Astrocyte (in vitro differentiated cells and primary cell): ENCODE data around the gene PLXNA3. TPM values are rescaled to one million over a fixed set of nuclear protein-coding genes. Genes with fewer than 3 reads are reported as not detected.
A peak's percentile ranks its signal among the peaks of the same experiment; 100 is the strongest.

Source experiments
- DNase-seq: peaks from one replicate; pipeline ENCODE4 v3.0.0-alpha.2; 2010; ENCODE audit warnings: low read depth
- FAIRE-seq: peaks from 2 replicates; lab custom pipeline; 2011; peaks lifted over from hg19 to GRCh38; lab: Jason Lieb, UNC
- H2AFZ ChIP-seq: 2 replicates; pipeline ENCODE4 v1.6.0; 2012; ENCODE audit warnings: low read depth, low read length, inconsistent platforms
- H3K27ac ChIP-seq: 2 replicates; pipeline ENCODE4 v1.5.1; 2011; ENCODE audit warnings: low read depth, low read length, inconsistent platforms
- H3K27me3 ChIP-seq: 2 replicates; pipeline ENCODE4 v1.6.0; 2011; ENCODE audit warnings: low read length, inconsistent platforms; ENCODE audit not compliant: insufficient read depth
- H3K36me3 ChIP-seq: 2 replicates; pipeline ENCODE4 v1.5.1; 2011; ENCODE audit warnings: low read length, inconsistent platforms; ENCODE audit not compliant: insufficient read depth
- H3K4me1 ChIP-seq: 2 replicates; pipeline ENCODE4 v1.5.1; 2011; ENCODE audit warnings: low read length, inconsistent platforms; ENCODE audit not compliant: insufficient read depth
- H3K4me2 ChIP-seq: 2 replicates; pipeline ENCODE4 v1.6.0; 2012; ENCODE audit warnings: low read length, inconsistent platforms
- H3K4me3 ChIP-seq: 2 replicates; pipeline ENCODE4 v1.5.1; 2011; ENCODE audit warnings: low read depth, mild to moderate bottlenecking, low read length, inconsistent platforms; ENCODE audit not compliant: insufficient read depth
- H3K79me2 ChIP-seq: 2 replicates; pipeline ENCODE4 v1.6.0; 2012; ENCODE audit warnings: mild to moderate bottlenecking, low read length, inconsistent platforms; ENCODE audit not compliant: insufficient read depth
- H3K9ac ChIP-seq: 2 replicates; pipeline ENCODE4 v1.6.0; 2012; ENCODE audit warnings: mild to moderate bottlenecking, low read length, inconsistent platforms
- H3K9me3 ChIP-seq: 2 replicates; pipeline ENCODE4 v1.5.1; 2012; ENCODE audit warnings: low read depth, mild to moderate bottlenecking, low read length, inconsistent platforms; ENCODE audit not compliant: insufficient read depth
- H4K20me1 ChIP-seq: 2 replicates; pipeline ENCODE4 v1.6.0; 2012; ENCODE audit warnings: low read length, inconsistent platforms; ENCODE audit not compliant: insufficient read depth
- H3K27ac Mint-ChIP-seq: one replicate; pipeline ENCODE4 v1.8.0; 2021; ENCODE audit warnings: mild to moderate bottlenecking, mixed read lengths; ENCODE audit not compliant: unreplicated experiment
- H3K27me3 Mint-ChIP-seq: one replicate; pipeline ENCODE4 v1.8.0; 2021; ENCODE audit warnings: low read depth, mixed read lengths; ENCODE audit not compliant: unreplicated experiment
- H3K36me3 Mint-ChIP-seq: one replicate; pipeline ENCODE4 v1.8.0; 2021; ENCODE audit warnings: low read depth, mixed read lengths; ENCODE audit not compliant: unreplicated experiment
- H3K4me1 Mint-ChIP-seq: one replicate; pipeline ENCODE4 v1.8.0; 2021; ENCODE audit warnings: low read depth, mixed read lengths; ENCODE audit not compliant: unreplicated experiment
- H3K4me3 Mint-ChIP-seq: one replicate; pipeline ENCODE4 v1.8.0; 2021; ENCODE audit warnings: mild to moderate bottlenecking, moderate library complexity, mixed read lengths; ENCODE audit not compliant: unreplicated experiment
- H3K9me3 Mint-ChIP-seq: one replicate; pipeline ENCODE4 v1.8.0; 2021; ENCODE audit warnings: mild to moderate bottlenecking, mixed read lengths; ENCODE audit not compliant: unreplicated experiment
- CTCF ChIP-seq: IDR thresholded peaks from 2 replicates; pipeline ENCODE4 v1.5.1; 2011; ENCODE audit warnings: low read depth, mild to moderate bottlenecking, inconsistent platforms, low read length, moderate library complexity; ENCODE audit not compliant: insufficient read depth
- EZH2 ChIP-seq: IDR thresholded peaks from 2 replicates; pipeline ENCODE4 v1.6.1; 2012; ENCODE audit warnings: mild to moderate bottlenecking, low read length, inconsistent platforms; ENCODE audit not compliant: insufficient read depth
- total RNA-seq: library from RNA; stranded (reverse); gene quantifications from 2 replicates; pipeline ENCODE4 v1.2.1, GENCODE V29; 2021

Gene PLXNA3
- total RNA-seq, 1 donor from 2014 or later, result 117 TPM

DNA sequence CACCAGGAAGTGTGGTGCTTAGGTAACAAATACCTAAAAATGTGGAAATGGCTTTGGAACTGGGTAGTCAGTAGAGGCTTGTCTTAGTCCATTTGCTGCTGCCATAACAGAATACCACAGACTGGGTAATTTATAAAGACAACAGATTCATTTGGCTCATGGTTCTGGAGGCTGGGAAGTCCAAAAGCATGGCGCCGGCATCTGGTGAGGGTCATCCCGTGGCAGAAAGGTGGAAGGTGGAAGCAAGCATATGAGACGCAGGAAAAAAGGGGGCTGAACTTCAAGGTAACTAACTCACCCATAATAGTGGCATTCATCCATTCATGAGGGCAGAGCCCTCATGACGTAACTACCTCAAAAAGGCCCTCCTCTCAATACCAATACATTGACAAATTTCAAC, 51.4 kb downstream of the PLXNA3 start:
- Mint-ChIP-seq H3K4me3 (no peak overlapping the region), H3K9me3 (no peaks in the 10 kb centered on the region), H3K27ac (no peak overlapping the region), H3K27me3 (no peaks in the 10 kb centered on the region), H3K4me1 (peaks cover 10% of the 10 kb centered on the region), H3K36me3 (peaks cover 6% of the 10 kb centered on the region)
- DNase-seq (no peak), FAIRE-seq (no peak)
- H3K4me1 ChIP-seq, result peaks cover 7% of the 10 kb centered on the region
- H3K36me3 ChIP-seq, result no peaks in the 10 kb centered on the region
- H3K27me3 ChIP-seq, result no peaks in the 10 kb centered on the region
- H3K79me2 ChIP-seq, result no peaks in the 10 kb centered on the region
- no peaks in the 10 kb centered on the region for H3K9me3 ChIP-seq
- H3K4me2 ChIP-seq, result no peak overlapping the region
- TF ChIP-seq EZH2, result no peak
- TF ChIP-seq CTCF, result no peak
- no peak overlapping the region for H2AFZ ChIP-seq
- no peak overlapping the region for H3K4me3 ChIP-seq
- H3K9ac ChIP-seq, result no peak overlapping the region
- no peak overlapping the region for H3K27ac ChIP-seq
- no peaks in the 10 kb centered on the region for H4K20me1 ChIP-seq

GRCh38 chrX:154511761-154512160, 53.7 kb downstream of the PLXNA3 start:
- peaks cover 3% of the 10 kb centered on the region for H3K4me1 Mint-ChIP-seq
- Histone ChIP-seq H4K20me1 (no peaks in the 10 kb centered on the region), H3K79me2 (peaks cover 7% of the 10 kb centered on the region), H3K9me3 (no peaks in the 10 kb centered on the region), H2AFZ (no peak overlapping the region), H3K27ac (no peak overlapping the region), H3K4me1 (peaks cover 6% of the 10 kb centered on the region), H3K4me2 (no peak overlapping the region), H3K27me3 (no peaks in the 10 kb centered on the region), H3K9ac (no peak overlapping the region), H3K4me3 (no peak overlapping the region), H3K36me3 (no peaks in the 10 kb centered on the region)
- peaks cover 6% of the 10 kb centered on the region for H3K36me3 Mint-ChIP-seq
- H3K4me3 Mint-ChIP-seq, result no peak overlapping the region
- FAIRE-seq (no peak), DNase-seq (no peak)
- TF ChIP-seq EZH2 (no peak), CTCF (no peak)
- no peaks in the 10 kb centered on the region for H3K9me3 Mint-ChIP-seq
- H3K27me3 Mint-ChIP-seq, result no peaks in the 10 kb centered on the region
- no peak overlapping the region for H3K27ac Mint-ChIP-seq

DNA sequence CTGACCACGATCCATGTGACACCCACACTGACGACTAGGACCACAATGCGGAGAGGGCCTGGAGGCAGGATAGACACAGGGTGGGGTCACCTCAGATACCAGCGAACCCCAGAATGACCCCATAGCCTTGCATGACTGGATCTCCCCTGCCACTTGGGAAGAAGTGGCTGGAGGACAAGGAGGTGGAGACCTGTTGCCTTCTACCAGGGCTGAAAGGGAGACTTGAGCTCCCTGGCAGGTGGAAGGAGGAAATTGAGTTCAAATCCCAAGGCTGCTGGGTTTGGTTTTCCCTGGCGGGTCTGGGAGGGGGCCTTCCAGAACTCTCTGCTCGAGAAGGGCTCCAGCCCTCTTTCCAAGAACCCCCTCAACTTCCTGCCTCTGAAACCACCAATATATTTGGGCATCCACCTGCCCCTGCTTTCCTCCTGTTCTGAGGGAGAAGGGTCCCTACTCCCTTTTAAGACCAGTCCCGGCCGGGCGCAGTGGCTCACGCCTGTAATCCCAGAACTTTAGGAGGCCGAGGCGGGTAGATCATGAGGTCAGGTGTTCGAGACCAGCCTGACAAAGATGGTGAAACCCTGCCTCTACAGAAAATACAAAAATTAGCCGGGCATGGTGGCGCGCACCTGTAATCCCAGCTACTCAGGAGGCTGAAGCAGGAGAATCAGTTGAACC, 54.9 kb downstream of the PLXNA3 start:
- H3K9me3 ChIP-seq, result no peaks in the 10 kb centered on the region
- no peaks in the 10 kb centered on the region for H3K27me3 ChIP-seq
- peaks cover 10% of the 10 kb centered on the region for H3K4me1 ChIP-seq
- Mint-ChIP-seq H3K4me3 (no peak overlapping the region), H3K27ac (no peak overlapping the region), H3K27me3 (no peaks in the 10 kb centered on the region), H3K4me1 (peaks cover 5% of the 10 kb centered on the region), H3K9me3 (no peaks in the 10 kb centered on the region), H3K36me3 (peaks cover 6% of the 10 kb centered on the region)
- TF ChIP-seq CTCF, result no peak
- no peak for TF ChIP-seq EZH2
- no peak overlapping the region for H3K27ac ChIP-seq
- H3K9ac ChIP-seq, result no peak overlapping the region
- peaks cover 7% of the 10 kb centered on the region for H3K79me2 ChIP-seq
- no peak overlapping the region for H2AFZ ChIP-seq
- H3K4me2 ChIP-seq, result no peak overlapping the region
- H3K36me3 ChIP-seq, result no peaks in the 10 kb centered on the region
- H4K20me1 ChIP-seq, result no peaks in the 10 kb centered on the region
- DNase-seq (no peak), FAIRE-seq (peak; percentile 49)
- no peak overlapping the region for H3K4me3 ChIP-seq
